ENCODE data around the gene TGFBRAP1. TPM values are rescaled to one million over a fixed set of nuclear protein-coding genes. Genes with fewer than 3 reads are reported as not detected.

The TGFBRAP1 gene
- total and polyA plus RNA-seq, 2 donors from 2014 or later: 6.7 to 25.8 TPM

GRCh38 chr2:105308382-105309146 lies 21.0 kb downstream of the TGFBRAP1 start:
- no peak overlapping the region for H3K9ac ChIP-seq (ENCODE audit: low read length in 3 of 3)
- no peak for FAIRE-seq
- TF ChIP-seq, protein P1, sequence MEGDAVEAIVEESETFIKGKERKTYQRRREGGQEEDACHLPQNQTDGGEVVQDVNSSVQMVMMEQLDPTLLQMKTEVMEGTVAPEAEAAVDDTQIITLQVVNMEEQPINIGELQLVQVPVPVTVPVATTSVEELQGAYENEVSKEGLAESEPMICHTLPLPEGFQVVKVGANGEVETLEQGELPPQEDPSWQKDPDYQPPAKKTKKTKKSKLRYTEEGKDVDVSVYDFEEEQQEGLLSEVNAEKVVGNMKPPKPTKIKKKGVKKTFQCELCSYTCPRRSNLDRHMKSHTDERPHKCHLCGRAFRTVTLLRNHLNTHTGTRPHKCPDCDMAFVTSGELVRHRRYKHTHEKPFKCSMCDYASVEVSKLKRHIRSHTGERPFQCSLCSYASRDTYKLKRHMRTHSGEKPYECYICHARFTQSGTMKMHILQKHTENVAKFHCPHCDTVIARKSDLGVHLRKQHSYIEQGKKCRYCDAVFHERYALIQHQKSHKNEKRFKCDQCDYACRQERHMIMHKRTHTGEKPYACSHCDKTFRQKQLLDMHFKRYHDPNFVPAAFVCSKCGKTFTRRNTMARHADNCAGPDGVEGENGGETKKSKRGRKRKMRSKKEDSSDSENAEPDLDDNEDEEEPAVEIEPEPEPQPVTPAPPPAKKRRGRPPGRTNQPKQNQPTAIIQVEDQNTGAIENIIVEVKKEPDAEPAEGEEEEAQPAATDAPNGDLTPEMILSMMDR (IDR thresholded peaks at IDR 0.05; ENCODE audit: borderline replicate concordance, extremely low read depth, insufficient read depth): no peak

DNA sequence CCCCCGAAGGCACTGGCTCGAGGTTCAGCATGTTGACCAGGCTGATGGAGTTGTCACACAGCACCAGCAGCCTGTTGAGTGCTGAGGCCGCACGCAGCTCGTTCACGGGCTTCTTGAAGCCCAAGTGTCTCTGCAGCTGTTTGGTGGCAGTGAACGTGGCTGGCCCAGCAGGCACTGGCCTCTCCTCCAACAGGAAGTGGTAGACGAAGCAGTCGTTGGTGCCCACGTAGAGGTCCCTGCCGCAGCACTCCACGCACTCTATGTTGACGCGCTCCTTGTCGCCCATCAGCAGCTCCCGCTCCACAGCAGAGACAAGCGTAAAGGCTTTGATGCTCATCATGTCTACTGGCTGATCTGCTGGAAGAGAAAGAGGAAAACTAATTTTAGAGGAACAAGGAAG lies 21.6 kb downstream of the TGFBRAP1 start:
- FAIRE-seq: no peak

More at GRCh38 chr2:105308382-105309146, 21.0 kb downstream of the TGFBRAP1 start:
- intact Hi-C loops (cut with DNase I): no loop called here
- Histone ChIP-seq H3K27ac (ENCODE audit: low read depth in 2 of 2, low read length in 2 of 2) (no peak overlapping the region), H3K36me3 (ENCODE audit: control insufficient read depth in 2 of 3, insufficient read depth in 3 of 3, low read length in 3 of 3) (peaks cover 2 to 11% (median 8%) of the 10 kb centered on the region in 3 donors), H3K9me3 (ENCODE audit: control insufficient read depth in 2 of 3, insufficient read depth in 1 of 3, low read length in 3 of 3) (no peaks in the 10 kb centered on the region), H3K4me1 (ENCODE audit: control insufficient read depth in 2 of 3, insufficient read depth in 2 of 3, low read depth in 1 of 3, low read length in 3 of 3) (no peaks in the 10 kb centered on the region), H3K4me3 (ENCODE audit: low read length in 3 of 3) (no peak overlapping the region), H3K27me3 (ENCODE audit: control insufficient read depth, insufficient read depth, low read length) (no peaks in the 10 kb centered on the region)
- no peak for DNase-seq

GRCh38 chr2:105307550-105307949 lies 22.0 kb downstream of the TGFBRAP1 start:
- Histone ChIP-seq H3K27me3 (ENCODE audit: control insufficient read depth, insufficient read depth, low read length) (no peaks in the 10 kb centered on the region), H3K9me3 (ENCODE audit: control insufficient read depth in 2 of 3, insufficient read depth in 1 of 3, low read length in 3 of 3) (no peaks in the 10 kb centered on the region), H3K36me3 (ENCODE audit: control insufficient read depth in 2 of 3, insufficient read depth in 3 of 3, low read length in 3 of 3) (peaks cover 2 to 11% (median 8%) of the 10 kb centered on the region in 3 donors), H3K9ac (ENCODE audit: low read length in 3 of 3) (no peak overlapping the region), H3K27ac (ENCODE audit: low read depth in 2 of 2, low read length in 2 of 2) (no peak overlapping the region), H3K4me3 (ENCODE audit: low read length in 3 of 3) (no peak overlapping the region), H3K4me1 (ENCODE audit: control insufficient read depth in 2 of 3, insufficient read depth in 2 of 3, low read depth in 1 of 3, low read length in 3 of 3) (no peaks in the 10 kb centered on the region)
- DNase-seq (peak in 1 of 5 donors; percentile 30), FAIRE-seq (no peak)
- intact Hi-C loops (cut with DNase I): no loop called here
- TF ChIP-seq, protein P1 (IDR thresholded peaks at IDR 0.05; ENCODE audit: borderline replicate concordance, extremely low read depth, insufficient read depth): no peak

More for the DNA sequence above, 21.6 kb downstream of the TGFBRAP1 start:
- TF ChIP-seq, protein P1 (IDR thresholded peaks at IDR 0.05; ENCODE audit: borderline replicate concordance, extremely low read depth, insufficient read depth): no peak
- Histone ChIP-seq H3K4me3 (ENCODE audit: low read length in 3 of 3) (no peak overlapping the region), H3K36me3 (ENCODE audit: control insufficient read depth in 2 of 3, insufficient read depth in 3 of 3, low read length in 3 of 3) (peaks cover 2 to 11% (median 8%) of the 10 kb centered on the region in 3 donors), H3K9me3 (ENCODE audit: control insufficient read depth in 2 of 3, insufficient read depth in 1 of 3, low read length in 3 of 3) (no peaks in the 10 kb centered on the region), H3K4me1 (ENCODE audit: control insufficient read depth in 2 of 3, insufficient read depth in 2 of 3, low read depth in 1 of 3, low read length in 3 of 3) (no peaks in the 10 kb centered on the region), H3K27me3 (ENCODE audit: control insufficient read depth, insufficient read depth, low read length) (no peaks in the 10 kb centered on the region), H3K27ac (ENCODE audit: low read depth in 2 of 2, low read length in 2 of 2) (no peak overlapping the region), H3K9ac (ENCODE audit: low read length in 3 of 3) (no peak overlapping the region)
- no peak for DNase-seq
- intact Hi-C loops (cut with DNase I): no loop called here
